ENCODE measurements around the gene VAT1.

DNA sequence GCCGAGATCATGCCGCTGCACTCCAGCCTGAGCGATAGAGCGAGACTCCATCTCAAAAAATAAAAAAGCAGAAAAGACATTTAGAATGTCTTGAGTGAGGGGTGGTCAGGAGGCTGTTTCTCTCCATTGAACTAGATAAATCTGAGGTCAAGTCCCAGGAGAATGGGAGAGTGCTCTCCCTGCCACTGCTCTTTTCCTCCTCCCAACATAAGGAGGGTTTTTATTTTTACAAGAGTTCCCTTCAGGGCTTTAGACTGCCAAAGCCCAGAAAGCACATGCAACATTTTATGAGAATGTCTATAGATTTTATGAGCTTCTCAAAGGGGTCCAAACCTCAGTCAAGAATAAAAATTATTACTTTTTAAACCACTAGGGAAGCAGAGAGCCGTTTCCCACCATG is 4.4 kb upstream of the VAT1 start:
- TF ChIP-seq, protein P1, sequence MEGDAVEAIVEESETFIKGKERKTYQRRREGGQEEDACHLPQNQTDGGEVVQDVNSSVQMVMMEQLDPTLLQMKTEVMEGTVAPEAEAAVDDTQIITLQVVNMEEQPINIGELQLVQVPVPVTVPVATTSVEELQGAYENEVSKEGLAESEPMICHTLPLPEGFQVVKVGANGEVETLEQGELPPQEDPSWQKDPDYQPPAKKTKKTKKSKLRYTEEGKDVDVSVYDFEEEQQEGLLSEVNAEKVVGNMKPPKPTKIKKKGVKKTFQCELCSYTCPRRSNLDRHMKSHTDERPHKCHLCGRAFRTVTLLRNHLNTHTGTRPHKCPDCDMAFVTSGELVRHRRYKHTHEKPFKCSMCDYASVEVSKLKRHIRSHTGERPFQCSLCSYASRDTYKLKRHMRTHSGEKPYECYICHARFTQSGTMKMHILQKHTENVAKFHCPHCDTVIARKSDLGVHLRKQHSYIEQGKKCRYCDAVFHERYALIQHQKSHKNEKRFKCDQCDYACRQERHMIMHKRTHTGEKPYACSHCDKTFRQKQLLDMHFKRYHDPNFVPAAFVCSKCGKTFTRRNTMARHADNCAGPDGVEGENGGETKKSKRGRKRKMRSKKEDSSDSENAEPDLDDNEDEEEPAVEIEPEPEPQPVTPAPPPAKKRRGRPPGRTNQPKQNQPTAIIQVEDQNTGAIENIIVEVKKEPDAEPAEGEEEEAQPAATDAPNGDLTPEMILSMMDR (IDR thresholded peaks at IDR 0.05) = no peak
- no peak for TF ChIP-seq POLR2A (IDR thresholded peaks at IDR 0.05)
- TF ChIP-seq POLR2AphosphoS5 (IDR thresholded peaks at IDR 0.05) = no peak

Measured in prostate gland (tissue), 2 donors.